WTC11 (cell line): Measurements from ENCODE around the gene ZNF302. TPM values are rescaled to one million over a fixed set of nuclear protein-coding genes. Genes with fewer than 3 reads are reported as not detected.

Source experiments
- ATAC-seq: fragments of 200-7000 bp; cut with Tn5 transposase; 2 replicates; pipeline ENCODE4 v1.10.0; 2021; ENCODE audit warnings: mild to moderate bottlenecking, moderate library complexity
- CTCF ChIA-PET: fragments of 300-600 bp; sonication (Branson Sonifier 250); formaldehyde crosslinking; loops from one replicate; lab custom pipeline; 2021; ENCODE audit warnings: antibody characterized with exemption; lab: Charles Lee
- POLR2A ChIA-PET: fragments of 350-600 bp; sonication (Branson Sonifier 250); formaldehyde crosslinking; loops from one replicate; lab custom pipeline; 2021; ENCODE audit warnings: antibody characterized with exemption; lab: Charles Lee
- DNase-seq: peaks from one replicate; pipeline ENCODE4 v3.0.0; 2021; ENCODE audit warnings: low spot score
- H3K27ac Mint-ChIP-seq: 2 replicates; pipeline ENCODE4 v1.8.0; 2021; ENCODE audit warnings: mixed read lengths
- H3K27me3 Mint-ChIP-seq: 2 replicates; pipeline ENCODE4 v1.8.0; 2021; ENCODE audit warnings: low read depth, mild to moderate bottlenecking, moderate library complexity, mixed read lengths
- H3K36me3 Mint-ChIP-seq: 2 replicates; pipeline ENCODE4 v1.8.0; 2021; ENCODE audit warnings: mixed read lengths
- H3K4me1 Mint-ChIP-seq: 2 replicates; pipeline ENCODE4 v1.8.0; 2022; ENCODE audit warnings: mixed read lengths
- H3K4me3 Mint-ChIP-seq: 2 replicates; pipeline ENCODE4 v1.8.0; 2021; ENCODE audit warnings: mild to moderate bottlenecking, moderate library complexity, mixed read lengths
- H3K9me3 Mint-ChIP-seq: 2 replicates; pipeline ENCODE4 v1.8.0; 2021; ENCODE audit warnings: mixed read lengths
- CREM ChIP-seq: sonication (generic); formaldehyde crosslinking; IDR thresholded peaks from 2 replicates; pipeline ENCODE4 v1.8.1; 2022; ENCODE audit warnings: mild to moderate bottlenecking, missing genetic modification reagents, moderate library complexity
- ETV6 ChIP-seq: sonication (generic); formaldehyde crosslinking; IDR thresholded peaks from 2 replicates; pipeline ENCODE4 v1.8.1; 2022; ENCODE audit warnings: mild to moderate bottlenecking, missing genetic modification reagents
- GRHL2 ChIP-seq: fragments of 250-450 bp; sonication (Bioruptor Pico); IDR thresholded peaks from 2 replicates; pipeline ENCODE4 v1.8.0; 2022; ENCODE audit warnings: mild to moderate bottlenecking, moderate library complexity; ENCODE audit not compliant: insufficient replicate concordance, severe bottlenecking
- MXD4 ChIP-seq: fragments of 250-450 bp; sonication (Bioruptor Pico); IDR thresholded peaks from 2 replicates; pipeline ENCODE4 v1.8.0; 2021; ENCODE audit warnings: mild to moderate bottlenecking, moderate library complexity, borderline replicate concordance
- MYBL2 ChIP-seq: sonication (generic); formaldehyde crosslinking; IDR thresholded peaks from 2 replicates; pipeline ENCODE4 v1.8.1; 2023; ENCODE audit warnings: mild to moderate bottlenecking, moderate library complexity, missing genetic modification reagents
- SP1 ChIP-seq: sonication (generic); formaldehyde crosslinking; conservative IDR thresholded peaks from 2 replicates; pipeline ENCODE4 v1.8.1; 2022; ENCODE audit warnings: missing genetic modification reagents
- TCF7 ChIP-seq: sonication (generic); formaldehyde crosslinking; IDR thresholded peaks from 2 replicates; pipeline ENCODE4 v1.8.0; 2022; ENCODE audit warnings: mild to moderate bottlenecking, low read depth, missing genetic modification reagents, moderate library complexity
- TEAD1 ChIP-seq: sonication (generic); formaldehyde crosslinking; IDR thresholded peaks from 2 replicates; pipeline ENCODE4 v1.8.0; 2022; ENCODE audit warnings: mild to moderate bottlenecking, missing genetic modification reagents
- TEAD4 ChIP-seq: sonication (generic); formaldehyde crosslinking; IDR thresholded peaks from 2 replicates; pipeline ENCODE4 v1.8.0; 2022; ENCODE audit warnings: mild to moderate bottlenecking, missing genetic modification reagents
- ZBTB21 ChIP-seq: sonication (generic); formaldehyde crosslinking; IDR thresholded peaks from 2 replicates; pipeline ENCODE4 v1.8.1; 2023; ENCODE audit warnings: mild to moderate bottlenecking, missing genetic modification reagents, borderline replicate concordance
- ZNF416 ChIP-seq: fragments of 250-450 bp; sonication (Bioruptor Pico); IDR thresholded peaks from 2 replicates; pipeline ENCODE4 v1.9.0; 2021; ENCODE audit warnings: mild to moderate bottlenecking, inconsistent platforms
- ZNF423 ChIP-seq: fragments of 250-450 bp; sonication (Bioruptor Pico); IDR thresholded peaks from 2 replicates; pipeline ENCODE4 v2.1.2; 2022; ENCODE audit warnings: mild to moderate bottlenecking, moderate library complexity
- total RNA-seq: library from RNA; stranded (reverse); gene quantifications from 3 replicates; pipeline ENCODE4 v1.2.3, GENCODE V29; 2021
- TF ChIP-seq, protein P1 (sequence below): sonication (generic); formaldehyde crosslinking; IDR thresholded peaks from 2 replicates; pipeline ENCODE4 v1.8.0; 2022; ENCODE audit warnings: mild to moderate bottlenecking, missing genetic modification reagents
- TF ChIP-seq, protein P2 (sequence below): sonication (generic); formaldehyde crosslinking; IDR thresholded peaks from 2 replicates; pipeline ENCODE4 v1.8.0; 2022; ENCODE audit warnings: mild to moderate bottlenecking, missing genetic modification reagents
- TF ChIP-seq, protein P3 (sequence below): sonication (generic); formaldehyde crosslinking; IDR thresholded peaks from 2 replicates; pipeline ENCODE4 v1.8.0; 2022; ENCODE audit warnings: mild to moderate bottlenecking, missing genetic modification reagents
- TF ChIP-seq, protein P4 (sequence below): fragments of 250-450 bp; sonication (Bioruptor Pico); IDR thresholded peaks from 2 replicates; pipeline ENCODE4 v1.9.0; 2021; ENCODE audit warnings: mild to moderate bottlenecking
- TF ChIP-seq, protein P5 (sequence below): sonication (generic); formaldehyde crosslinking; IDR thresholded peaks from 2 replicates; pipeline ENCODE4 v1.8.1; 2023; ENCODE audit warnings: mild to moderate bottlenecking, missing genetic modification reagents
- TF ChIP-seq, protein P6 (sequence below): sonication (generic); formaldehyde crosslinking; IDR thresholded peaks from 2 replicates; pipeline ENCODE4 v1.8.0; 2022; ENCODE audit warnings: missing genetic modification reagents
- TF ChIP-seq, protein P7 (sequence below): fragments of 250-450 bp; sonication (Bioruptor Pico); IDR thresholded peaks from 2 replicates; pipeline ENCODE4 v2.1.2; 2022; ENCODE audit warnings: mild to moderate bottlenecking, moderate library complexity

Gene ZNF302
- total RNA-seq, 1 experiment from 2014 or later: 23.5 TPM

DNA sequence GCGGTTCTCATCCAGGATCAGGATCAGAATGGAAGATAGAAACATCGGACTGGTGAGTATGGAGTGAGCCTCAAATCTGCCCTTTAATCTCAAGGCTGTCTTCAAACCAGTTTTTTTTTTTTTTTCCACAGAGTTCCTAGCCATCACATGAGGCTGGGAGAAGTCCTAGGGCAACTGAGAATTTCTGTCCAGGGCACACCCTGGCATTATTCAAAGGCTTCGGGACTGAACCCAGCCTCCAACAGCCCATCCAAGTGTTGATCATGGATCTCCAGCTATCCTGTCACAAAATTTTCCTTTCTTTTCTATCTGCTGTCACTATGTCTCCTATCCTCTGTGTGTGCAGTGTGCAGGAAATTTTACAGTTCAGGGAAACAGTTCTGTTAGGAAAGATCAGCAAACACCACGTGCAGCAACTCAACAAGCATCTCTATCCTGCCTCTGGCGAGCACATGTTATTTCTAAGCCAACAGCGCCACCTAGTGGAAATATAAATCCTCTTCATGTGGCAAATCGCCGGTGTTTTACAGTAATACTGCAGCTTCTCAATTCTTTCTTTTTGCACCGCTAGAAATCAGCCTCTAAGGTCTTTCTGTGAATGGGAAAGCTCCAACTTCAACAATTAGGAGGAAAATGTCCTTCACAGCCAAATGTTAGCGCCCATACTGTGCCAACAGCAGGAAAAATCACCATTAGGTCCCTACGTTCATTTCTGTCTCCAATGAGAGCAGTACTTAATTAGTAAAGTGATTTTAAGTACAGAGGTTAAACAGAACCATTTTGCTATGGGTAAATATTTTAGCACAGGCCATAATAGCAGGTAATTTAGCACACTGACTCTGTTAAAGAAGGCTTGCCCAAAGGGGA, 35.1 kb downstream of the ZNF302 start (continued):
- TF ChIP-seq, protein P1, sequence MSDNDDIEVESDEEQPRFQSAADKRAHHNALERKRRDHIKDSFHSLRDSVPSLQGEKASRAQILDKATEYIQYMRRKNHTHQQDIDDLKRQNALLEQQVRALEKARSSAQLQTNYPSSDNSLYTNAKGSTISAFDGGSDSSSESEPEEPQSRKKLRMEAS (CRISPR knock-in tag): peak; percentile 50; the same call in 1 of the 2 replicates
- TF ChIP-seq, protein P2, sequence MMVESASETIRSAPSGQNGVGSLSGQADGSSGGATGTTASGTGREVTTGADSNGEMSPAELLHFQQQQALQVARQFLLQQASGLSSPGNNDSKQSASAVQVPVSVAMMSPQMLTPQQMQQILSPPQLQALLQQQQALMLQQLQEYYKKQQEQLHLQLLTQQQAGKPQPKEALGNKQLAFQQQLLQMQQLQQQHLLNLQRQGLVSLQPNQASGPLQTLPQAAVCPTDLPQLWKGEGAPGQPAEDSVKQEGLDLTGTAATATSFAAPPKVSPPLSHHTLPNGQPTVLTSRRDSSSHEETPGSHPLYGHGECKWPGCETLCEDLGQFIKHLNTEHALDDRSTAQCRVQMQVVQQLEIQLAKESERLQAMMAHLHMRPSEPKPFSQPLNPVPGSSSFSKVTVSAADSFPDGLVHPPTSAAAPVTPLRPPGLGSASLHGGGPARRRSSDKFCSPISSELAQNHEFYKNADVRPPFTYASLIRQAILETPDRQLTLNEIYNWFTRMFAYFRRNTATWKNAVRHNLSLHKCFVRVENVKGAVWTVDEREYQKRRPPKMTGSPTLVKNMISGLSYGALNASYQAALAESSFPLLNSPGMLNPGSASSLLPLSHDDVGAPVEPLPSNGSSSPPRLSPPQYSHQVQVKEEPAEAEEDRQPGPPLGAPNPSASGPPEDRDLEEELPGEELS (CRISPR knock-in tag): no peak
- TF ChIP-seq, protein P3, sequence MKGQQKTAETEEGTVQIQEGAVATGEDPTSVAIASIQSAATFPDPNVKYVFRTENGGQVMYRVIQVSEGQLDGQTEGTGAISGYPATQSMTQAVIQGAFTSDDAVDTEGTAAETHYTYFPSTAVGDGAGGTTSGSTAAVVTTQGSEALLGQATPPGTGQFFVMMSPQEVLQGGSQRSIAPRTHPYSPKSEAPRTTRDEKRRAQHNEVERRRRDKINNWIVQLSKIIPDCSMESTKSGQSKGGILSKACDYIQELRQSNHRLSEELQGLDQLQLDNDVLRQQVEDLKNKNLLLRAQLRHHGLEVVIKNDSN (CRISPR knock-in tag): peak; percentile 32; the same call in 1 of the 2 replicates
- no peak for TF ChIP-seq MYBL2 (CRISPR knock-in tag)
- TF ChIP-seq, protein P4, sequence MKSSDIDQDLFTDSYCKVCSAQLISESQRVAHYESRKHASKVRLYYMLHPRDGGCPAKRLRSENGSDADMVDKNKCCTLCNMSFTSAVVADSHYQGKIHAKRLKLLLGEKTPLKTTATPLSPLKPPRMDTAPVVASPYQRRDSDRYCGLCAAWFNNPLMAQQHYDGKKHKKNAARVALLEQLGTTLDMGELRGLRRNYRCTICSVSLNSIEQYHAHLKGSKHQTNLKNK (CRISPR knock-in tag): no peak
- no peak for TF ChIP-seq SP1 (CRISPR knock-in tag)
- TF ChIP-seq, protein P5, sequence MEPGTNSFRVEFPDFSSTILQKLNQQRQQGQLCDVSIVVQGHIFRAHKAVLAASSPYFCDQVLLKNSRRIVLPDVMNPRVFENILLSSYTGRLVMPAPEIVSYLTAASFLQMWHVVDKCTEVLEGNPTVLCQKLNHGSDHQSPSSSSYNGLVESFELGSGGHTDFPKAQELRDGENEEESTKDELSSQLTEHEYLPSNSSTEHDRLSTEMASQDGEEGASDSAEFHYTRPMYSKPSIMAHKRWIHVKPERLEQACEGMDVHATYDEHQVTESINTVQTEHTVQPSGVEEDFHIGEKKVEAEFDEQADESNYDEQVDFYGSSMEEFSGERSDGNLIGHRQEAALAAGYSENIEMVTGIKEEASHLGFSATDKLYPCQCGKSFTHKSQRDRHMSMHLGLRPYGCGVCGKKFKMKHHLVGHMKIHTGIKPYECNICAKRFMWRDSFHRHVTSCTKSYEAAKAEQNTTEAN (CRISPR knock-in tag): no peak
- no peak for TF ChIP-seq ZNF416 (CRISPR knock-in tag)
- TF ChIP-seq, protein P6, sequence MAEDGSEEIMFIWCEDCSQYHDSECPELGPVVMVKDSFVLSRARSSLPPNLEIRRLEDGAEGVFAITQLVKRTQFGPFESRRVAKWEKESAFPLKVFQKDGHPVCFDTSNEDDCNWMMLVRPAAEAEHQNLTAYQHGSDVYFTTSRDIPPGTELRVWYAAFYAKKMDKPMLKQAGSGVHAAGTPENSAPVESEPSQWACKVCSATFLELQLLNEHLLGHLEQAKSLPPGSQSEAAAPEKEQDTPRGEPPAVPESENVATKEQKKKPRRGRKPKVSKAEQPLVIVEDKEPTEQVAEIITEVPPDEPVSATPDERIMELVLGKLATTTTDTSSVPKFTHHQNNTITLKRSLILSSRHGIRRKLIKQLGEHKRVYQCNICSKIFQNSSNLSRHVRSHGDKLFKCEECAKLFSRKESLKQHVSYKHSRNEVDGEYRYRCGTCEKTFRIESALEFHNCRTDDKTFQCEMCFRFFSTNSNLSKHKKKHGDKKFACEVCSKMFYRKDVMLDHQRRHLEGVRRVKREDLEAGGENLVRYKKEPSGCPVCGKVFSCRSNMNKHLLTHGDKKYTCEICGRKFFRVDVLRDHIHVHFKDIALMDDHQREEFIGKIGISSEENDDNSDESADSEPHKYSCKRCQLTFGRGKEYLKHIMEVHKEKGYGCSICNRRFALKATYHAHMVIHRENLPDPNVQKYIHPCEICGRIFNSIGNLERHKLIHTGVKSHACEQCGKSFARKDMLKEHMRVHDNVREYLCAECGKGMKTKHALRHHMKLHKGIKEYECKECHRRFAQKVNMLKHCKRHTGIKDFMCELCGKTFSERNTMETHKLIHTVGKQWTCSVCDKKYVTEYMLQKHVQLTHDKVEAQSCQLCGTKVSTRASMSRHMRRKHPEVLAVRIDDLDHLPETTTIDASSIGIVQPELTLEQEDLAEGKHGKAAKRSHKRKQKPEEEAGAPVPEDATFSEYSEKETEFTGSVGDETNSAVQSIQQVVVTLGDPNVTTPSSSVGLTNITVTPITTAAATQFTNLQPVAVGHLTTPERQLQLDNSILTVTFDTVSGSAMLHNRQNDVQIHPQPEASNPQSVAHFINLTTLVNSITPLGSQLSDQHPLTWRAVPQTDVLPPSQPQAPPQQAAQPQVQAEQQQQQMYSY (CRISPR knock-in tag): no peak
- no peak for TF ChIP-seq ZNF423 (CRISPR knock-in tag)
- no peak for TF ChIP-seq GRHL2 (CRISPR knock-in tag)

DNA sequence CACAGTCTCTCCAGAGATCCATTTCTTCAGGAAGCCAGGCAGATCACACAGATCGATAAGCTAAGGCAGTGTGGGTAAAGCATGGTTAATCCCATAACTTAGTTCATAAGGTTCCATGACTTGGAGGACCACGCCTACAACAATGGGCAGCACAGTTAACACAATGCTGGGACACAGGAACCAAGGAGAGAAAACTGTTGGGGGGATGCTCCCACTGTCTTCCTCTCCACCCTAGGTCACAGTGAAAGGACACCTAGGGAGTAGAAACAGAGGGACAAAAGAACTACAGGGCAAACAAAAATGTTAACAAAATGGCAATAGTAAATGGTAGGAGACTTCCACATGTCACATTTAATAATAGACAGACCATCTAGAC, 35.8 kb downstream of the ZNF302 start:
- ChIA-PET CTCF (interaction anchor here (0.9 to 2.7 kb wide), 5 partner anchors 73 to 766 kb away, joined by 3 to 26 read pairs (median 3); no protein-coding TSS in a partner anchor), POLR2A (no interaction called here)
- Mint-ChIP-seq H3K4me1 (peaks cover 14% of the 10 kb centered on the region), H3K36me3 (peaks cover 34% of the 10 kb centered on the region), H3K9me3 (peaks cover 78% of the 10 kb centered on the region), H3K27me3 (peaks cover 60% of the 10 kb centered on the region), H3K27ac (no peak overlapping the region), H3K4me3 (no peak overlapping the region)
- DNase-seq (no peak), ATAC-seq (no peak)
- TF ChIP-seq TEAD1 (CRISPR knock-in tag) (no peak), MXD4 (CRISPR knock-in tag) (no peak), ETV6 (no peak), TEAD4 (CRISPR knock-in tag) (no peak), CREM (CRISPR knock-in tag) (no peak), ZBTB21 (CRISPR knock-in tag) (no peak), TCF7 (CRISPR knock-in tag) (no peak)
- TF ChIP-seq, protein P3 (CRISPR knock-in tag): no peak
- TF ChIP-seq, protein P7, sequence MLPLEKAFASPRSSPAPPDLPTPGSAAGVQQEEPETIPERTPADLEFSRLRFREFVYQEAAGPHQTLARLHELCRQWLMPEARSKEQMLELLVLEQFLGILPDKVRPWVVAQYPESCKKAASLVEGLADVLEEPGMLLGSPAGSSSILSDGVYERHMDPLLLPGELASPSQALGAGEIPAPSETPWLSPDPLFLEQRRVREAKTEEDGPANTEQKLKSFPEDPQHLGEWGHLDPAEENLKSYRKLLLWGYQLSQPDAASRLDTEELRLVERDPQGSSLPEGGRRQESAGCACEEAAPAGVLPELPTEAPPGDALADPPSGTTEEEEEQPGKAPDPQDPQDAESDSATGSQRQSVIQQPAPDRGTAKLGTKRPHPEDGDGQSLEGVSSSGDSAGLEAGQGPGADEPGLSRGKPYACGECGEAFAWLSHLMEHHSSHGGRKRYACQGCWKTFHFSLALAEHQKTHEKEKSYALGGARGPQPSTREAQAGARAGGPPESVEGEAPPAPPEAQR: no peak
- TF ChIP-seq, protein P5 (CRISPR knock-in tag): no peak
